Measurements from ENCODE around the gene LBR.

The LBR gene

GRCh38 chr1:225406976-225407725 lies 20.7 kb downstream of the LBR start:
- H3K9me3 ChIP-seq (ENCODE audit: control insufficient read depth, insufficient read depth, low read depth, low read length), result no peaks in the 10 kb centered on the region
- no peaks in the 10 kb centered on the region; the same call in 1 of the 2 replicates for H3K4me1 ChIP-seq (ENCODE audit: control insufficient read depth, insufficient read depth, low read length)
- H3K36me3 ChIP-seq (ENCODE audit: control insufficient read depth in 2 of 2, insufficient read depth in 1 of 2, low read length in 2 of 2), result peaks cover 69 to 92% of the 10 kb centered on the region in 2 experiments
- H3K4me3 ChIP-seq (ENCODE audit: low read depth, low read length), result no peak overlapping the region
- no peak overlapping the region for H3K27ac ChIP-seq (ENCODE audit: extremely low read depth, low read depth, low read length)
- CTCF ChIA-PET, result interaction anchor here (0.6 to 1.3 kb wide), 3 partner anchors 9 to 88 kb away, joined by 3 read pairs; no protein-coding TSS in a partner anchor
- POLR2A ChIA-PET, result no interaction called here
- TF ChIP-seq ZNF449 (tag by site-specific recombination; IDR thresholded peaks at IDR 0.05) (no peak), EGR2 (tag by site-specific recombination; IDR thresholded peaks at IDR 0.05; ENCODE audit: low read depth) (peak; percentile 63)

DNA sequence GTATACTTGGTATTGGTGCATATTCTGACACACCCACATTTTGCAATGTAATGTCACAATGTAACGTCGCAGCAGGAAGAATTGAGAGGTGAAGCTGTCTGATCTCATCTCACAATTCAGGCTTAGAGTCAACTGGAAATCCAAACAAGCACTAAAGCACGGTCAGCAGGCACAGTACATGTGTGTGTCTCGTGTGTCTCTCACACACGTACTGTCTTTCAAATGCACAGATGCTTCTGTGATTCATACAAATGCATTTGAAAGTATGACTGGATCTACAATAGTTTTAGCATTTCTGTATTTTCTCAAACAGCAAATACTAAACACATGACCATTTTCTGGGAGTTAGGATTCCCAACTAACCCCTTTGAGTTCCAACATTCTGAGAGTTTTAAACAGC lies 26.9 kb downstream of the LBR start:
- Histone ChIP-seq H3K36me3 (ENCODE audit: control insufficient read depth in 2 of 2, insufficient read depth in 1 of 2, low read length in 2 of 2) (peaks cover 46 to 75% of the 10 kb centered on the region in 2 experiments), H3K4me3 (ENCODE audit: low read depth, low read length) (no peak overlapping the region), H3K9me3 (ENCODE audit: control insufficient read depth, insufficient read depth, low read depth, low read length) (no peaks in the 10 kb centered on the region), H3K27ac (ENCODE audit: extremely low read depth, low read depth, low read length) (no peak overlapping the region), H3K4me1 (ENCODE audit: control insufficient read depth, insufficient read depth, low read length) (no peaks in the 10 kb centered on the region)
- CTCF ChIA-PET, result no interaction called here
- TF ChIP-seq, protein P1, sequence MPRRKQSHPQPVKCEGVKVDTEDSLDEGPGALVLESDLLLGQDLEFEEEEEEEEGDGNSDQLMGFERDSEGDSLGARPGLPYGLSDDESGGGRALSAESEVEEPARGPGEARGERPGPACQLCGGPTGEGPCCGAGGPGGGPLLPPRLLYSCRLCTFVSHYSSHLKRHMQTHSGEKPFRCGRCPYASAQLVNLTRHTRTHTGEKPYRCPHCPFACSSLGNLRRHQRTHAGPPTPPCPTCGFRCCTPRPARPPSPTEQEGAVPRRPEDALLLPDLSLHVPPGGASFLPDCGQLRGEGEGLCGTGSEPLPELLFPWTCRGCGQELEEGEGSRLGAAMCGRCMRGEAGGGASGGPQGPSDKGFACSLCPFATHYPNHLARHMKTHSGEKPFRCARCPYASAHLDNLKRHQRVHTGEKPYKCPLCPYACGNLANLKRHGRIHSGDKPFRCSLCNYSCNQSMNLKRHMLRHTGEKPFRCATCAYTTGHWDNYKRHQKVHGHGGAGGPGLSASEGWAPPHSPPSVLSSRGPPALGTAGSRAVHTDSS (tag by site-specific recombination; IDR thresholded peaks at IDR 0.05), result no peak
- POLR2A ChIA-PET, result no interaction called here

DNA sequence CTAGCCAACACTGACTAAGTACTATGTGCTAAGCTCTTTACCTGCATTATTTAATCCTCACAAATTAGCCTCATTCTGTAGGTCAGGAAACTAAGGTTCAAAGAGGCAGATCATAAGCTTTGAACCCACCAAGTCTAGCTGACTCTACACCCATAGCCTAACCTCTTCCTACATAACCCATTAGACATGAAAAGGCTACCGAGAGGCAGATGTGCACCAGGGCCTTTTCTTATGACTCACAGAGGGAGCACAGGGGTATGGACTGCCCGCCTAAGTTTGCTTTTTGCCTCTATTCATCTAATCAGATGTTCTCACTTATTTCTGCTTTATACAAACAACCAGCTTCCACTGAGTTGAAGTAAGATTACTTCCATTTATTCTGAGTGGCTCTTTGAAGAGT lies 31.5 kb downstream of the LBR start:
- ChIA-PET POLR2A (no interaction called here), CTCF (interaction anchor here (0.7 to 1.3 kb wide), 3 partner anchors 44 to 78 kb away, joined by 3 to 6 read pairs (median 4); no protein-coding TSS in a partner anchor)
- no peak overlapping the region for H3K4me3 ChIP-seq (ENCODE audit: low read depth, low read length)
- no peak for TF ChIP-seq ZFP41 (tag by site-specific recombination; IDR thresholded peaks at IDR 0.05; ENCODE audit: borderline replicate concordance)
- no peak for TF ChIP-seq ZNF830 (tag by site-specific recombination; IDR thresholded peaks at IDR 0.05; ENCODE audit: low read depth)
- no peak for TF ChIP-seq HOXD13 (CRISPR knock-in tag; IDR thresholded peaks at IDR 0.05; ENCODE audit: borderline replicate concordance)
- TF ChIP-seq, protein P1 (tag by site-specific recombination; IDR thresholded peaks at IDR 0.05), result no peak
- TF ChIP-seq, protein P2, sequence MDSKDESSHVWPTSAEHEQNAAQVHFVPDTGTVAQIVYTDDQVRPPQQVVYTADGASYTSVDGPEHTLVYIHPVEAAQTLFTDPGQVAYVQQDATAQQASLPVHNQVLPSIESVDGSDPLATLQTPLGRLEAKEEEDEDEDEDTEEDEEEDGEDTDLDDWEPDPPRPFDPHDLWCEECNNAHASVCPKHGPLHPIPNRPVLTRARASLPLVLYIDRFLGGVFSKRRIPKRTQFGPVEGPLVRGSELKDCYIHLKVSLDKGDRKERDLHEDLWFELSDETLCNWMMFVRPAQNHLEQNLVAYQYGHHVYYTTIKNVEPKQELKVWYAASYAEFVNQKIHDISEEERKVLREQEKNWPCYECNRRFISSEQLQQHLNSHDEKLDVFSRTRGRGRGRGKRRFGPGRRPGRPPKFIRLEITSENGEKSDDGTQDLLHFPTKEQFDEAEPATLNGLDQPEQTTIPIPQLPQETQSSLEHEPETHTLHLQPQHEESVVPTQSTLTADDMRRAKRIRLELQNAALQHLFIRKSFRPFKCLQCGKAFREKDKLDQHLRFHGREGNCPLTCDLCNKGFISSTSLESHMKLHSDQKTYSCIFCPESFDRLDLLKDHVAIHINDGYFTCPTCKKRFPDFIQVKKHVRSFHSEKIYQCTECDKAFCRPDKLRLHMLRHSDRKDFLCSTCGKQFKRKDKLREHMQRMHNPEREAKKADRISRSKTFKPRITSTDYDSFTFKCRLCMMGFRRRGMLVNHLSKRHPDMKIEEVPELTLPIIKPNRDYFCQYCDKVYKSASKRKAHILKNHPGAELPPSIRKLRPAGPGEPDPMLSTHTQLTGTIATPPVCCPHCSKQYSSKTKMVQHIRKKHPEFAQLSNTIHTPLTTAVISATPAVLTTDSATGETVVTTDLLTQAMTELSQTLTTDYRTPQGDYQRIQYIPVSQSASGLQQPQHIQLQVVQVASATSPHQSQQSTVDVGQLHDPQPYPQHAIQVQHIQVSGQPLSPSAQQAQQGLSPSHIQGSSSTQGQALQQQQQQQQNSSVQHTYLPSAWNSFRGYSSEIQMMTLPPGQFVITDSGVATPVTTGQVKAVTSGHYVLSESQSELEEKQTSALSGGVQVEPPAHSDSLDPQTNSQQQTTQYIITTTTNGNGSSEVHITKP (tag by site-specific recombination; IDR thresholded peaks at IDR 0.05), result no peak
- no peak for TF ChIP-seq ZNF624 (tag by site-specific recombination; IDR thresholded peaks at IDR 0.05)
- no peak for TF ChIP-seq ZBTB21 (tag by site-specific recombination; IDR thresholded peaks at IDR 0.05)
- TF ChIP-seq ZNF629 (tag by site-specific recombination; IDR thresholded peaks at IDR 0.05), result no peak
- TF ChIP-seq ZNF16 (tag by site-specific recombination; IDR thresholded peaks at IDR 0.05; ENCODE audit: low read depth), result no peak
- no peak for TF ChIP-seq ZNF621 (tag by site-specific recombination; IDR thresholded peaks at IDR 0.05)
- TF ChIP-seq MEIS1 (CRISPR knock-in tag; IDR thresholded peaks at IDR 0.05; ENCODE audit: borderline replicate concordance), result no peak
- no peaks in the 10 kb centered on the region for H3K9me3 ChIP-seq (ENCODE audit: control insufficient read depth, insufficient read depth, low read depth, low read length)
- H3K27ac ChIP-seq (ENCODE audit: extremely low read depth, low read depth, low read length), result no peak overlapping the region
- H3K36me3 ChIP-seq (ENCODE audit: control insufficient read depth in 2 of 2, insufficient read depth in 1 of 2, low read length in 2 of 2), result peaks cover 16 to 38% of the 10 kb centered on the region in 2 experiments
- no peaks in the 10 kb centered on the region for H3K4me1 ChIP-seq (ENCODE audit: control insufficient read depth, insufficient read depth, low read length)

All from HEK293 (cell line).